Measurements from ENCODE around the gene SERPINA1.

DNA sequence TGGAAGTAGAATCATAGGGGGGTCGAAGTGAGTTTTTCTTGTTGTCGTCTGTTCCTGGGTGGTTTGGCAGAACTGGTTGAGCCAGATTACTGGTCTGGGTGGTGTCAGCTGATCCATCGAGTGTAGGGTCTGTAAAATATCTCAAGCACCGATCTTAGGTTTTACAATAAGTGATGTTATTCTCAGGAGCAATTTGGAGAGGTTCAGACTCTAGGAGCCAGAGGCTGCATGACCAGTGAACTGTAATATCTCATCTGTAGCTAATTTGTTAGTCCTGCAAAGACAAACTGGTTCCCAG lies 9.7 kb upstream of the SERPINA1 start:
- no peak for TF ChIP-seq ZBTB43 (CRISPR knock-in tag; IDR thresholded peaks at IDR 0.05)
- no peak for TF ChIP-seq CTCF (IDR thresholded peaks at IDR 0.05)
- TF ChIP-seq HMGXB4 (CRISPR knock-in tag; IDR thresholded peaks at IDR 0.05), result no peak
